HEK293T (cell line): ENCODE measurements around the gene PDE7B.
"Not testable (repeated sequence)": the region's sequence is repeated elsewhere in the genome, so short reads cannot be mapped to it uniquely, and the experiment has no call there.

Experiments
- CTCF ChIA-PET: fragments of 350-600 bp; formaldehyde crosslinking; extraction: SDS; loops from one replicate; lab custom pipeline; 2021; ENCODE audit warnings: antibody characterized with exemption, inconsistent platforms; lab: Yijun Ruan, JAX
- POLR2A ChIA-PET: fragments of 350-600 bp; formaldehyde crosslinking; extraction: SDS; loops from one replicate; lab custom pipeline; 2020; ENCODE audit warnings: antibody characterized with exemption, inconsistent platforms; lab: Yijun Ruan, JAX
- DNase-seq: peaks from one replicate; pipeline ENCODE4 v3.0.0; 2012; ENCODE audit warnings: mixed read lengths; ENCODE audit errors: extremely low spot score
- ARNT ChIP-seq: fragments of 450-650 bp; IDR thresholded peaks from 2 replicates; pipeline ENCODE4 v1.6.1; 2017; ENCODE audit warnings: mild to moderate bottlenecking
- BHLHE40 ChIP-seq: fragments of 450-650 bp; IDR thresholded peaks from 2 replicates; pipeline ENCODE4 v1.6.1; 2016; ENCODE audit warnings: mild to moderate bottlenecking, moderate library complexity, borderline replicate concordance
- CTBP1 ChIP-seq: fragments of 450-650 bp; IDR thresholded peaks from 2 replicates; pipeline ENCODE4 v1.6.1; 2016; ENCODE audit warnings: borderline replicate concordance
- ELF4 ChIP-seq: fragments of 450-650 bp; IDR thresholded peaks from 2 replicates; pipeline ENCODE4 v1.6.1; 2017; ENCODE audit warnings: antibody characterized with exemption
- FOXA1 ChIP-seq: fragments of 450-650 bp; IDR thresholded peaks from 2 replicates; pipeline ENCODE4 v1.6.1; 2016; ENCODE audit warnings: mild to moderate bottlenecking
- FOXK2 ChIP-seq: fragments of 450-650 bp; IDR thresholded peaks from 2 replicates; pipeline ENCODE4 v1.6.1; 2016; ENCODE audit warnings: mild to moderate bottlenecking
- FOXM1 ChIP-seq: fragments of 450-650 bp; IDR thresholded peaks from 2 replicates; pipeline ENCODE4 v1.6.1; 2017; ENCODE audit warnings: mild to moderate bottlenecking, borderline replicate concordance
- HDGF ChIP-seq: fragments of 450-650 bp; IDR thresholded peaks from 2 replicates; pipeline ENCODE4 v1.6.1; 2017; ENCODE audit warnings: antibody characterized with exemption, borderline replicate concordance
- L3MBTL2 ChIP-seq: fragments of 450-650 bp; conservative IDR thresholded peaks from 2 replicates; pipeline ENCODE4 v1.6.1; 2016; ENCODE audit warnings: mild to moderate bottlenecking
- LEF1 ChIP-seq: fragments of 450-650 bp; IDR thresholded peaks from 2 replicates; pipeline ENCODE4 v1.6.1; 2017; ENCODE audit warnings: mild to moderate bottlenecking, borderline replicate concordance
- NFRKB ChIP-seq: fragments of 450-650 bp; IDR thresholded peaks from 2 replicates; pipeline ENCODE4 v1.6.1; 2016; ENCODE audit warnings: mild to moderate bottlenecking, moderate library complexity
- SP1 ChIP-seq: fragments of 450-650 bp; IDR thresholded peaks from 2 replicates; pipeline ENCODE4 v1.6.1; 2017
- SUZ12 ChIP-seq: fragments of 450-650 bp; IDR thresholded peaks from 2 replicates; pipeline ENCODE4 v1.6.1; 2016; ENCODE audit warnings: mild to moderate bottlenecking
- TARDBP ChIP-seq: fragments of 450-650 bp; IDR thresholded peaks from 2 replicates; pipeline ENCODE4 v1.6.1; 2016
- ZNF384 ChIP-seq: fragments of 450-650 bp; IDR thresholded peaks from 2 replicates; pipeline ENCODE4 v1.6.1; 2016
- TF ChIP-seq, protein P1 (sequence below): fragments of 450-650 bp; IDR thresholded peaks from 2 replicates; pipeline ENCODE4 v1.6.1; 2016

Gene PDE7B

DNA sequence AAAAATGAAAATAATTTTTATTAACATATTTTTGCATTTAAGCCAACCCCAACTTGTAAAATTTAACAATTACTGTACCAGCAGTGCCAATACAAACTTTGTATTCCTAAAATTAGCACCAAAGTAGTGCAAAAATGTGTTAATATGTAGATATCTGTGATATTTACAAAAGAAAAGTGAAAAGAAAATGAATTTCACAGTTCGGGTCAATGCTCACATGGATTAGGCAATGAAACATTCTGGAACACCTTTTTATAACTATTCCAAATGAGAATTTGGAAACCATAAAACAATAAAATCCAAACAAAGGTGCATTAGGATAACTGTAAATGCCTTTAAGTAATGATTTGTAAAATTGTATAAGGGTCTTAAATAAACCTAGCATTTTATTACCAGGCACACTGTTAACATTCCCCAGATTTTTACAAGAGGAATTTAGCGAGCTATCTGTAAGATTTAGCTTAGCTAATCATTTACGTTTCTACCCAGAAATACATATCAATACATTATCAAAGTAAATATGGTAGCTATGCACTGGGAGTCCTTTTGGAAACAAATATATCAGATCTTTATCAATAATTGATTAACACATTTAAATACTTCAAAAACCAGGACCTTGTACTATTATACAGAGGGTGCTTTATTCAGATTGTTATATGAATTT is 286.4 kb downstream of the PDE7B start:
- POLR2A ChIA-PET, result interaction anchor here (1.2 kb wide), 1 partner anchor 152 kb away, joined by 3 read pairs; no protein-coding TSS in a partner anchor
- CTCF ChIA-PET, result interaction anchor here (0.5 to 1.0 kb wide), 2 partner anchors 30 to 602 kb away, joined by 4 to 6 read pairs; no protein-coding TSS in a partner anchor
- no peak for TF ChIP-seq TARDBP
- TF ChIP-seq ZNF384, result no peak
- no peak for TF ChIP-seq ELF4
- TF ChIP-seq FOXA1, result no peak
- no peak for TF ChIP-seq LEF1
- TF ChIP-seq FOXM1, result no peak
- no peak for TF ChIP-seq FOXK2
- no peak for TF ChIP-seq CTBP1
- no peak for TF ChIP-seq SUZ12
- TF ChIP-seq BHLHE40, result no peak
- TF ChIP-seq ARNT, result no peak
- no peak for TF ChIP-seq L3MBTL2
- no peak for TF ChIP-seq NFRKB
- TF ChIP-seq, protein P1, sequence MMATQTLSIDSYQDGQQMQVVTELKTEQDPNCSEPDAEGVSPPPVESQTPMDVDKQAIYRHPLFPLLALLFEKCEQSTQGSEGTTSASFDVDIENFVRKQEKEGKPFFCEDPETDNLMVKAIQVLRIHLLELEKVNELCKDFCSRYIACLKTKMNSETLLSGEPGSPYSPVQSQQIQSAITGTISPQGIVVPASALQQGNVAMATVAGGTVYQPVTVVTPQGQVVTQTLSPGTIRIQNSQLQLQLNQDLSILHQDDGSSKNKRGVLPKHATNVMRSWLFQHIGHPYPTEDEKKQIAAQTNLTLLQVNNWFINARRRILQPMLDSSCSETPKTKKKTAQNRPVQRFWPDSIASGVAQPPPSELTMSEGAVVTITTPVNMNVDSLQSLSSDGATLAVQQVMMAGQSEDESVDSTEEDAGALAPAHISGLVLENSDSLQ, result no peak
- no peak for TF ChIP-seq SP1
- no peak for TF ChIP-seq HDGF
- no peak for DNase-seq

DNA sequence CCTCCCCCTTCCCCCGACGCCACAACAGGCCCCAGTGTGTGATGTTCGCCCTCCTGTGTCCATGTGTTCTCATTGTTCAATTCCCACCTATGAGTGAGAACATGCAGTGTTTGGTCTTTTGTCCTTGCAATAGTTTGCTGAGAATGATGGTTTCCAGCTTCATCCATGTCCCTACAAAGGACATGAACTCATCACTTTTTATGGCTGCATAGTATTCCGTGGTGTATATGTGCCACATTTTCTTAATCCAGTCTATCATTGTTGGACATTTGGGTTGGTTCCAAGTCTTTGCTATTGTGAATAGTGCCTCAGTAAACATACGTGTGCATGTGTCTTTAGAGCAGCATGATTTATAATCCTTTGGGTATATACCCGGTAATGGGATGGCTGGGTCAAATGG is 287.6 kb downstream of the PDE7B start:
- DNase-seq, CTCF ChIA-PET, POLR2A ChIA-PET: not testable (repeated sequence)

DNA sequence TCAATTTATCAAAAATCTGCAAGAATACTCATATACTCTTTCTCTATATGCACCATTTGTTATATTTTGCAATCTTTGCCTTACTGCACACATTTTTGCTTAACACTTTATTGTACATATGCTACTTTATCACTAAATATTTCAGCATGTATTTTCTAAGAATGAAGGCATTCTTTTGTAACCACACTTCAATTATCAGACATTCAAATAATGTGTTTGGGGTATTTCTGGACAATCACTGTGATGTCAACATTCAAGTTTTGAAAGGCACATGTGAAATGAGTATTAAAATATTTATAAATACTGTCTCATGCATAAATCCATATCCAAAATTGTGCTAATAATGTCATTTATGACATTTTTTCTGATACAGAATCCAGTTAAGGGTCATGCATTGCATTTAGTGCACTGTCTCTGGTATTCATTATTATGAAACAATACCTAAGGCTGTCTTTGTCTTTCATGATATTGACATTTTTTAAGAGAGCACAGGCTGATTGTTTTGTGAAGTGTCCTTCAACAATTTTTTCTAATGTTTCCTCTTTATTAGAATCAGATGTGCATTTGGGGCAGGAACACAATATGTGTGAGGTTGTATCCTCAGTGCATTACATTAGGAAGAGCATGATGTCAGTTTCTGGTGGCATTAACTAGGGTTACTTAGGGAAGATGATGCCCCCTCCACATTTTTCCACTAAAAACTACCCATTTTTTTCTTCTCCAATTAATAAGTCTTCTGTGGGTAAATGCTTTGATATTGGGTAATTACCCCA is 292.9 kb downstream of the PDE7B start:
- DNase-seq, result no peak
- POLR2A ChIA-PET, result no interaction called here
- CTCF ChIA-PET, result no interaction called here
- TF ChIP-seq FOXK2 (no peak), LEF1 (no peak), SUZ12 (no peak)

DNA sequence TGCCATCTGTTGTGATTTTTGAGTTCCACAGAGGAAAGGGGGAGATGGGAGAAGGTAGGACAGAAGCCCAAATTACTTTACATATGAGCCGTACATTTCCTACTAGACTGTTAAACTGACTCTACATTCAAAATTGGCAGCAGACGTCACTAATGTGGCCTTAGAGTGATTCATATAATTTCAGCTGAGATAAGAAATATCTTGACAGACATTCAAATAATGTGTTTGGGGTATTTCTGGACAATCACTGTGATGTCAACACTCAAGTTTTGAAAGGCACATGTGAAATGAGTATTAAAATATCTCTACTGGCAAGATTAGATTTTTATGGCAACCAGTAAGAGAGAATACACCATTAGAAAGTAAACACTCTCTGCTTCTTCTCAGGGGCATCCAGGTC is 294.6 kb downstream of the PDE7B start:
- TF ChIP-seq FOXA1 (no peak), NFRKB (no peak), ELF4 (no peak)
- ChIA-PET POLR2A (no interaction called here), CTCF (no interaction called here)
- no peak for DNase-seq

DNA sequence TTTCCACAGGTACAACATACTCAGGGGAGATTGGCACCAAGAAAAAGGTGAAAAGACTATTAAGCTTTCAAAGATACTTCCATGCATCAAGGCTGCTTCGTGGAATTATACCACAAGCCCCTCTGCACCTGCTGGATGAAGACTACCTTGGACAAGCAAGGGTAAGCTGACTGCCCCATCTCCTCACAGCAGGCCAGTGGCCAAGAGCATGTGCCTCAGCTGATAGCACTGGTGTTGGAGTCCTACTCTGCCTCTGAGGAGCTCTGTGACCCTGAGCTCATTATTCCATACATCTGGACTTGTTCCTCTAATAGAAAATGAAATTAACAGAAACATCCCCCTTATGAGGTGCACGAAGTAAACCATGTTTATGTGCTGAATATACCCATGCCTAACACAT is 295.8 kb downstream of the PDE7B start:
- no peak for DNase-seq
- ChIA-PET CTCF (no interaction called here), POLR2A (no interaction called here)
- TF ChIP-seq, protein P1, result no peak
- TF ChIP-seq FOXM1 (no peak), LEF1 (no peak), ELF4 (no peak), HDGF (no peak), TARDBP (no peak), BHLHE40 (no peak), SP1 (no peak), L3MBTL2 (no peak), NFRKB (no peak), SUZ12 (no peak), ZNF384 (no peak), FOXK2 (no peak), ARNT (no peak), CTBP1 (no peak), FOXA1 (no peak)

DNA sequence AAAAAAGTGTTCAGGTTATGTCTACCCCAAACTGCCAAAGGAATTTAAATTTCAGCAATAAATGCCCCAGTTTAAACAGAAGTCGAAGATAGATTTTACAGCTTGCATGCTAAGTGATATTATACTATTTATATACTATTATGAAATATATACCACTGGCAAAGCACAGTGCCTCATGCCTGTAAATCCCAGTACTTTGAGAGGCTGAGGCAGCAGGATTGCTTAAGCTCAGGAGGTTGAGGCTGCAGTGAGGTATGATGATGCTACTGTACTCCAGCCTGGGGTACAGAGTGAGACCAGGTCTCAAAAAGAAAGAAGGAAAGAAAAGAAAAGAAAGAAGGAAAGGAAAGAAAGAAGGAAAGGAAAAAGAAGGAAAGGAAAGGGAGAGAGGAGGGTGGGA is 296.6 kb downstream of the PDE7B start:
- POLR2A ChIA-PET, result no interaction called here
- DNase-seq, result no peak
- TF ChIP-seq FOXM1 (no peak), SP1 (no peak), ZNF384 (no peak), L3MBTL2 (no peak)
- TF ChIP-seq, protein P1, result no peak
- CTCF ChIA-PET, result no interaction called here

DNA sequence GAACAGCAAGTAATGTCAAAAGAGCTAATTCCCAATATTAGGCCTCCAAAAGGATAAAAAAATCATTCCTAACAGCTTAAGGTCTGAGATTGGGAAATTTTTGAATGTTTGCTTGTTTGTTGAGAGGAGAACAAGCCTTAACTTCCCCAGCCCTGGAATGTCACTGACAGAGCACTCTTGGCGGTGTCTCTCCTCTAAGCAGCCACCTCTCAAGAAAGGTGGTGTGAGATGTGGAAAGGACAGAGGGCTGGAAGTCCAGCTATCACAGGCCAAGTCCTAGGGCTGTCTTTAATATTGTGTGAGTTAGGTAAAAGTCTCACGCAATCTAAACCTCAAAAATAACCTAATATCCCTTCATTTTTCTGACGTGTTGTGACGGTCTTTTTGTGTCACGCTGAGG is 297.0 kb downstream of the PDE7B start:
- TF ChIP-seq ELF4 (no peak), FOXK2 (no peak), SP1 (no peak), FOXM1 (no peak), FOXA1 (no peak), SUZ12 (no peak), ZNF384 (no peak), HDGF (no peak), CTBP1 (no peak)
- TF ChIP-seq, protein P1, result no peak
- CTCF ChIA-PET, result no interaction called here
- POLR2A ChIA-PET, result no interaction called here
- no peak for DNase-seq
